Breast epithelium (tissue), 4 donors: ENCODE data around the gene TMCC2. TPM values are rescaled to one million over a fixed set of nuclear protein-coding genes. Genes with fewer than 3 reads are reported as not detected.

ENCODE experiments used
- DNase-seq, 2 donors: peaks; one replicate each; pipeline ENCODE4 v3.0.0-alpha.2; 2019; ENCODE audit warnings: low spot score in 2 of 2
- H3K27ac ChIP-seq, 2 donors: fragments of 200-600 bp; sonication (generic) in 1 of 2; one replicate each; pipeline ENCODE4 v1.5.1; 2016 to 2019; ENCODE audit warnings: mild to moderate bottlenecking in 1 of 2
- H3K27me3 ChIP-seq, 2 donors: fragments of 200-600 bp; sonication (generic) in 1 of 2; one replicate each; pipeline versions ENCODE4 v1.5.1 to v1.6.0; 2017 to 2019; ENCODE audit warnings: control low read depth in 1 of 2, mild to moderate bottlenecking in 1 of 2
- H3K36me3 ChIP-seq: fragments of 200-600 bp; one replicate; pipeline ENCODE4 v1.5.1; 2019
- H3K4me1 ChIP-seq, 2 donors: fragments of 200-600 bp; sonication (generic); one replicate each; pipeline ENCODE4 v1.5.1; 2016 to 2019; ENCODE audit warnings: control low read depth in 1 of 2
- H3K4me3 ChIP-seq, 3 donors: fragments of 200-600 bp; sonication (generic); 1 replicate in 2 of 3; 2 replicates in 1 of 3; pipeline ENCODE4 v1.5.1; 2016 to 2019; ENCODE audit warnings: mild to moderate bottlenecking in 3 of 3, moderate library complexity in 2 of 3
- H3K9me3 ChIP-seq, 2 donors: fragments of 200-600 bp; sonication (generic) in 1 of 2; one replicate each; pipeline ENCODE4 v1.5.1; 2016 to 2019; ENCODE audit warnings: control low read depth in 1 of 2
- POLR2A ChIP-seq: fragments of 450-650 bp; IDR thresholded peaks from one replicate; pipeline ENCODE4 v1.6.1; 2016; ENCODE audit warnings: antibody characterized with exemption, mild to moderate bottlenecking, moderate library complexity
- POLR2AphosphoS5 ChIP-seq, 3 donors: sonication (generic); formaldehyde crosslinking; IDR thresholded peaks; one replicate each; pipeline ENCODE4 v1.6.1; 2017; ENCODE audit warnings: antibody characterized with exemption in 3 of 3
- intact Hi-C: fragments of 100-400 bp; cut with DNase I; formaldehyde crosslinking; loops from one replicate; pipeline ENCODE4 v1.15.1; 2023; ENCODE audit warnings: low total_unique reads
- total RNA-seq, 3 donors: library from RNA; depleted of rRNA; stranded (reverse); fragments of >200 nt; gene quantifications; one replicate each; pipeline ENCODE4 v1.1.0, GENCODE V29; 2016
- TF ChIP-seq, protein P1 (sequence below), 3 donors: fragments of 450-650 bp; IDR thresholded peaks; one replicate each; pipeline ENCODE4 v1.5.1; 2016 to 2017; ENCODE audit warnings: antibody characterized with exemption in 3 of 3, mild to moderate bottlenecking in 3 of 3, moderate library complexity in 3 of 3

TMCC2 gene
- total RNA-seq, 3 donors from 2014 or later: 1.1 to 2.2 (median 2.0) TPM

DNA sequence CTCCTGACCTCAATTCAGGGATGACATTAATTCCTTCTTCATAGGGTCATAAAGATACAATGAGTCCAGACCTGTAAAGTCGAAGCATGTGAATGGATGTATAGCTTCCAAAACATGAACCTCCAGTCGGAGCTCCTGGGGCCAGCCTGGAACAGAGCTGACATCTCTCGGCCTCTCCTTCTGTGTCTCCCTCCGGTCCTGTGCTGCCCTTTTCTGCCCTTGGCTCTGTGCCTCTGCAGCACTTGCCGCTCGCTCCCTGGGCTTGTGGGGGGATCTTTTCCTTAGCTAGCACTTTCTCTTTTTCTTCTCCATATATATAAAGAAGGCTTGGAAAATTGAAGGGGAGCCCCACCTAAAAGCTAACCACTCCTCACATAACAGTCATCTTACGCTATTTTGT lies 42.5 kb downstream of the TMCC2 start:
- H3K4me3 ChIP-seq: no peak overlapping the region
- no peaks in the 10 kb centered on the region for H3K36me3 ChIP-seq
- H3K27me3 ChIP-seq: no peaks in the 10 kb centered on the region
- intact Hi-C loops: loop anchor here (5.0 kb wide), 1 partner anchor 52 kb away; the partner anchor contains the start of gene NUAK2
- DNase-seq: no peak
- H3K9me3 ChIP-seq: no peaks in the 10 kb centered on the region
- TF ChIP-seq, protein P1, sequence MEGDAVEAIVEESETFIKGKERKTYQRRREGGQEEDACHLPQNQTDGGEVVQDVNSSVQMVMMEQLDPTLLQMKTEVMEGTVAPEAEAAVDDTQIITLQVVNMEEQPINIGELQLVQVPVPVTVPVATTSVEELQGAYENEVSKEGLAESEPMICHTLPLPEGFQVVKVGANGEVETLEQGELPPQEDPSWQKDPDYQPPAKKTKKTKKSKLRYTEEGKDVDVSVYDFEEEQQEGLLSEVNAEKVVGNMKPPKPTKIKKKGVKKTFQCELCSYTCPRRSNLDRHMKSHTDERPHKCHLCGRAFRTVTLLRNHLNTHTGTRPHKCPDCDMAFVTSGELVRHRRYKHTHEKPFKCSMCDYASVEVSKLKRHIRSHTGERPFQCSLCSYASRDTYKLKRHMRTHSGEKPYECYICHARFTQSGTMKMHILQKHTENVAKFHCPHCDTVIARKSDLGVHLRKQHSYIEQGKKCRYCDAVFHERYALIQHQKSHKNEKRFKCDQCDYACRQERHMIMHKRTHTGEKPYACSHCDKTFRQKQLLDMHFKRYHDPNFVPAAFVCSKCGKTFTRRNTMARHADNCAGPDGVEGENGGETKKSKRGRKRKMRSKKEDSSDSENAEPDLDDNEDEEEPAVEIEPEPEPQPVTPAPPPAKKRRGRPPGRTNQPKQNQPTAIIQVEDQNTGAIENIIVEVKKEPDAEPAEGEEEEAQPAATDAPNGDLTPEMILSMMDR (IDR thresholded peaks at IDR 0.05): no peak
- no peak for TF ChIP-seq POLR2A
- no peak for TF ChIP-seq POLR2AphosphoS5 (IDR thresholded peaks at IDR 0.05)
- no peak overlapping the region for H3K27ac ChIP-seq
- no peaks in the 10 kb centered on the region for H3K4me1 ChIP-seq

DNA sequence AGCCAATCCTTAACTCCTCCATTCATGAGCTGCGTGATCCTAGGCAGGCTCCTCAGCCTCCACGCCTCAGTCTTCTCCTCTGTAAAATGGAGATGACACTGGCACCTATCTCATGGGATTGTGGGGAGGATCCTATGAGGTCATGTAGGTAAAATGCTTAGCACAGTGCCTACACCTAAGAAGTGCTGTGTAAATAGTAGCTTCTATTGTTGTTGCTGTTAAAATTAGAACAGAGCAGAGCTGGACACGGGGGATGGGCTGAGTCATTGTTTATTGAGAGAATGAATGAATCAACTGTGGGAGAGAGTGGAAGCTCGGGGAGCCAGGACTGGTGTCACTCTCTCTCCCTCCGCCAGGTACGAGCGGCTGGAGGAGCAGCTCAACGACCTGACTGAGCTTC lies 43.0 kb downstream of the TMCC2 start:
- intact Hi-C loops: loop anchor here (5.0 kb wide), 1 partner anchor 52 kb away; the partner anchor contains the start of gene NUAK2
- Histone ChIP-seq H3K27me3 (no peaks in the 10 kb centered on the region), H3K36me3 (no peaks in the 10 kb centered on the region), H3K4me3 (no peak overlapping the region), H3K9me3 (no peaks in the 10 kb centered on the region), H3K27ac (no peak overlapping the region), H3K4me1 (no peaks in the 10 kb centered on the region)
- TF ChIP-seq, protein P1 (IDR thresholded peaks at IDR 0.05): no peak
- TF ChIP-seq POLR2A (no peak), POLR2AphosphoS5 (IDR thresholded peaks at IDR 0.05) (no peak)
- no peak for DNase-seq

DNA sequence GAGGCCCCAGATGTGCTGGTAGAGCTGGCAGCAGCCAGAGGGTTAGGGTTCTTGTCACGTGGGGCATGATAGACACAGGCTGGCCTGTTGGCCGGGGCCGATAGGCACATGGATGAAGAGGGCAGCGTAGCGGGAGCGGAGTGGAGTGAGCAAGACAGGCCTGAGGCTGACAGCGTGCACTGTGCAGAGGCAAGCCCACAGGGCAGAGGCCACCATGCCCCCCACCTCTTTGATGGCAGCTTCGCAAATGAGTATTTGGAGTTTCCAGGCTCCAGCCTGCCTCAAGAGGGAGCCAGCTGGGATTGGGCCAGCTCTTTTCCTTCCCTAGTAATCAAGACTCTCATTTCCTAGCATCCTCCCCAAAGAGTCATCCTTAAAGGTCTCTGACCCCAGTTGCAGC lies 43.5 kb downstream of the TMCC2 start:
- DNase-seq: no peak
- H3K4me1 ChIP-seq: no peaks in the 10 kb centered on the region
- no peaks in the 10 kb centered on the region for H3K36me3 ChIP-seq
- TF ChIP-seq POLR2AphosphoS5 (IDR thresholded peaks at IDR 0.05) (no peak), POLR2A (no peak)
- TF ChIP-seq, protein P1 (IDR thresholded peaks at IDR 0.05): no peak
- no peak overlapping the region for H3K27ac ChIP-seq
- H3K27me3 ChIP-seq: no peaks in the 10 kb centered on the region
- H3K4me3 ChIP-seq: no peak overlapping the region
- intact Hi-C loops: loop anchor here (5.0 kb wide), 1 partner anchor 51 kb away; the partner anchor contains the start of gene NUAK2
- H3K9me3 ChIP-seq: no peaks in the 10 kb centered on the region

DNA sequence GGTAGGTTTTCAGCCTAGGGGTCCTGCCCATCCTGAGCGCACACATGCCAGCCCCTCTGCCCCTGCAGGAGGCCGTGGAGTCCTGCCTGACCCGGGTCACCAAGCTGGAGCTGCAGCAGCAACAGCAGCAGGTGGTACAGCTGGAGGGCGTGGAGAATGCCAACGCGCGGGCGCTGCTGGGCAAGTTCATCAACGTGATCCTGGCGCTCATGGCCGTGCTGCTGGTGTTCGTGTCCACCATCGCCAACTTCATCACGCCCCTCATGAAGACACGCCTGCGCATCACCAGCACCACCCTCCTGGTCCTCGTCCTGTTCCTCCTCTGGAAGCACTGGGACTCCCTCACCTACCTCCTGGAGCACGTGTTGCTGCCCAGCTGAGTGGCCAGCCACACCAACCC lies 44.0 kb downstream of the TMCC2 start:
- TF ChIP-seq POLR2A: no peak
- no peak for TF ChIP-seq POLR2AphosphoS5 (IDR thresholded peaks at IDR 0.05)
- TF ChIP-seq, protein P1 (IDR thresholded peaks at IDR 0.05): no peak
- no peak overlapping the region for H3K4me3 ChIP-seq
- H3K9me3 ChIP-seq: no peaks in the 10 kb centered on the region
- intact Hi-C loops: loop anchor here (5.0 kb wide), 1 partner anchor 51 kb away; the partner anchor contains the start of gene NUAK2
- no peak overlapping the region for H3K27ac ChIP-seq
- no peaks in the 10 kb centered on the region for H3K36me3 ChIP-seq
- no peak for DNase-seq
- no peaks in the 10 kb centered on the region for H3K27me3 ChIP-seq
- H3K4me1 ChIP-seq: no peaks in the 10 kb centered on the region

DNA sequence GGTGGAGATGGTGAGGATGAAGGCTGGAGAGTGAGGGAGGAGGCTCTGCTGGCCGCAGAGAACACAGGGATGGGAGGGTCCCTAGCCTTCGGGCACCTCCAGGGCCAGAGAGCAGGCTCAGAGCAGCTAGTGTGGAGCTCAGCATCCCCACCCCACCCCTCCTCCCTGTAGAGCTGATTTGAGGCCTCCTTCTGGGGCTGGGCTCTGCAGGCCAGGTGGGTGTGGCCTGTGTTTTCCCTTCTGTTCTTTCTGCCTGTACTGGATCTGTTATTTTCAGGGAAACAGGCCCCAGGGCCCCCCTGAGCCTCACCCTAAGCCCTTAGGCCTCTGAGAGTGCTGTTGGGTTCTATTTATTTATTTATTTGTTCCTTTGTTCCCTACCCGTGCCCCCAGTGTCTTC lies 44.8 kb downstream of the TMCC2 start:
- Histone ChIP-seq H3K27me3 (no peaks in the 10 kb centered on the region), H3K9me3 (no peaks in the 10 kb centered on the region), H3K4me3 (no peak overlapping the region), H3K36me3 (no peaks in the 10 kb centered on the region), H3K27ac (no peak overlapping the region), H3K4me1 (no peaks in the 10 kb centered on the region)
- TF ChIP-seq POLR2A (no peak), POLR2AphosphoS5 (IDR thresholded peaks at IDR 0.05) (no peak)
- TF ChIP-seq, protein P1 (IDR thresholded peaks at IDR 0.05): no peak
- no peak for DNase-seq
- intact Hi-C loops: loop anchor here (5.0 kb wide), 1 partner anchor 50 kb away; the partner anchor contains the start of gene NUAK2
